Progenitor cell of endocrine pancreas (in vitro differentiated cells): ENCODE results near the gene RFC2. TPM values are rescaled to one million over a fixed set of nuclear protein-coding genes. Genes with fewer than 3 reads are reported as not detected.

Experiments used
- DNase-seq: peaks from one replicate; pipeline ENCODE4 v3.0.0; 2021; ENCODE audit warnings: low spot score; ENCODE audit not compliant: unreplicated experiment
- H3K27ac Mint-ChIP-seq: 2 replicates; pipeline ENCODE4 v1.8.0; 2021; ENCODE audit warnings: mild to moderate bottlenecking, moderate library complexity, mixed read lengths
- H3K27me3 Mint-ChIP-seq: 2 replicates; pipeline ENCODE4 v1.8.0; 2021; ENCODE audit warnings: mixed read lengths
- H3K36me3 Mint-ChIP-seq: 2 replicates; pipeline ENCODE4 v1.8.0; 2022; ENCODE audit warnings: mixed read lengths; ENCODE audit not compliant: insufficient read depth
- H3K4me1 Mint-ChIP-seq: 2 replicates; pipeline ENCODE4 v1.8.0; 2021; ENCODE audit warnings: low read depth, mixed read lengths
- H3K4me3 Mint-ChIP-seq: 2 replicates; pipeline ENCODE4 v1.8.0; 2021; ENCODE audit warnings: low read depth, mild to moderate bottlenecking, moderate library complexity, mixed read lengths
- H3K9me3 Mint-ChIP-seq: 2 replicates; pipeline ENCODE4 v1.8.0; 2021; ENCODE audit warnings: low read depth, mixed read lengths
- CTCF ChIP-seq: fragments of 200-600 bp; sonication (generic); IDR thresholded peaks from one replicate; pipeline ENCODE4 v1.5.0; 2021; ENCODE audit warnings: antibody characterized with exemption, mild to moderate bottlenecking; ENCODE audit not compliant: unreplicated experiment
- total RNA-seq: library from RNA; stranded (reverse); gene quantifications from 2 replicates; pipeline ENCODE4 v1.2.1, GENCODE V29; 2021

The RFC2 gene
- total RNA-seq, 1 donor from 2014 or later = 42.1 TPM

GRCh38 chr7:74269757-74270277 lies 15.6 kb upstream of the RFC2 start:
- TF ChIP-seq CTCF = no peak
- no peaks in the 10 kb centered on the region for H3K36me3 Mint-ChIP-seq
- H3K27me3 Mint-ChIP-seq = peaks cover 3% of the 10 kb centered on the region
- peak overlapping the region; percentile 41 for H3K27ac Mint-ChIP-seq
- peak; percentile 35 for DNase-seq
- no peaks in the 10 kb centered on the region for H3K4me1 Mint-ChIP-seq
- peak overlapping the region; percentile 80 for H3K4me3 Mint-ChIP-seq
- no peaks in the 10 kb centered on the region for H3K9me3 Mint-ChIP-seq

GRCh38 chr7:74267756-74268565 lies 13.8 kb upstream of the RFC2 start:
- no peaks in the 10 kb centered on the region for H3K36me3 Mint-ChIP-seq

GRCh38 chr7:74266191-74266963 lies 12.2 kb upstream of the RFC2 start:
- Mint-ChIP-seq H3K4me3 (no peak overlapping the region), H3K4me1 (no peaks in the 10 kb centered on the region), H3K27me3 (peaks cover 2% of the 10 kb centered on the region), H3K9me3 (no peaks in the 10 kb centered on the region), H3K36me3 (no peaks in the 10 kb centered on the region), H3K27ac (no peak overlapping the region)
- DNase-seq = no peak
- no peak for TF ChIP-seq CTCF

More at GRCh38 chr7:74267756-74268565, 13.8 kb upstream of the RFC2 start:
- Mint-ChIP-seq H3K27ac (no peak overlapping the region), H3K9me3 (no peaks in the 10 kb centered on the region), H3K4me1 (no peaks in the 10 kb centered on the region), H3K4me3 (no peak overlapping the region), H3K27me3 (peaks cover 5% of the 10 kb centered on the region)
- TF ChIP-seq CTCF = no peak
- no peak for DNase-seq

GRCh38 chr7:74263399-74264120 lies 9.4 kb upstream of the RFC2 start:
- Mint-ChIP-seq H3K27ac (peak overlapping the region; percentile 56), H3K9me3 (no peaks in the 10 kb centered on the region), H3K4me1 (peaks cover 2% of the 10 kb centered on the region), H3K36me3 (no peaks in the 10 kb centered on the region), H3K4me3 (no peak overlapping the region), H3K27me3 (peaks cover 2% of the 10 kb centered on the region)
- TF ChIP-seq CTCF = no peak
- DNase-seq = no peak
